Stimulated activated CD8-positive, alpha-beta memory T cell treated with anti-CD3 and anti-CD28 coated beads, Interleukin-12 subunit alpha, Interleukin-12 subunit beta, amount 100 ng/mL, for 24 hours (primary cell): ENCODE data around the gene CDKL2.

Source experiments
- DNase-seq: peaks from one replicate; pipeline ENCODE4 v3.0.0-alpha.2; 2020; ENCODE audit errors: extremely low read depth

The CDKL2 gene

DNA sequence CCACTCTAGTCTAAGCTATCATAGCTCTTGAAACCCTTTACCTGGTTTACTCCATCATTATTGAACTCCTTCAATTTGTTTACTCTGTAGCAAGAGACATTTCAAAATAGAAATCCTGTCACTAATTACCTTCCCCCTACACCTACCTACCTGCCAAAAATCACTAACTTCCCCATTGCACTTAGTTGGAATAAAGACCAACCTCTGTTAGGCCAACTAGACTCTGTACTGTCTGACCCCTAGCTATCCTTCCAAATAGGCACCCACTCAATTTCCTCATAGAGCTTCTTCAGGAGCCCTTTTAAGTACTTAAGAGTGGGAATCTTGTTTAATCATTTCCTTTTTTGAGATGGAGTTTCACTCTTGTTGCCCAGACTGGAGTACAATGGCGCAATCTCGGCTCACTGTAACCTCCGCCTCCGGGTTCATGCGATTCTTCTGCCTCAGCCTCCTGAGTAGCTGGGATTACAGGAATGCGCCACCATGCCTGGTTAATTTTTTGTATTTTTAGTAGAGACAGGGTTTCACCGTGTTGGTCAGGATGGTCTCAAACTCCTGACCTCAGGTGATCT lies 8.9 kb upstream of the CDKL2 start:
- DNase-seq = no peak

DNA sequence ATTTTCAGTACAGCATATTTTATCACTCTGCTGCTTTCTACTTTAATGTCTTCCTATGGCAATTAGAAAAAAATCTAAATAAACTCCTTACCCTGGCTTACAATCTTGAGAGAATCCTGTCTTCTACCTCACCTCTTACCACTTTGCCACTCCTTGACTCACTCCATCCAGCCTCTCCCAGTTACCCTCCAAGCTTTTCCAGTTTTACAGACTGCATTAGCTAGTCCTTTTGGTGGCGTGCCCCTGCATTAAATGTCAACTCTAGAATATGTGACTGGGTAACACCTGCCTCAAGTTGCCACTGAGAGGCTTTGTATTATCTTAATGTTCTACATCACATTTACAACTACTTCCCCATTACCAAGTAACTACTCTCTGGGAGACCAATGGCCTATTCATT lies 7.5 kb upstream of the CDKL2 start:
- no peak for DNase-seq

DNA sequence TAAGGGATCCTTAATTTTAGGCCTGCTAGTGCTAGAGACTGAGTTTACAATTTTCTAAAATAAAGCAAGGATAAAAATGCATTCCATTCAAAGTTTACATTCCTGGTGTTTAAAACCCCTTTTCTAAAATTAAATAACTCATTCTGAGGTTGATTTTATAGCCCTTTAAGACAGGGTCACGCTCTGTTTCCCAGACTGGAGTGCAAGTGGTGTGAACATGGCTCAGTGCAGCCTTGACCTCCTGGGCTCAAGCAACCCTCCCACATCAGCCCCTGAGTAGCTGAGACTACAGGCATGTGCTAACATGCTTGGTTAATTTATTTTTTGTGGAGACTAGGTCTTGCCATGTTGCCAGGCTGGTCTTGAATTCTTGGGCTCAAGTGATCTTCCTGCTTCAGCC lies 6.8 kb upstream of the CDKL2 start:
- DNase-seq = no peak

DNA sequence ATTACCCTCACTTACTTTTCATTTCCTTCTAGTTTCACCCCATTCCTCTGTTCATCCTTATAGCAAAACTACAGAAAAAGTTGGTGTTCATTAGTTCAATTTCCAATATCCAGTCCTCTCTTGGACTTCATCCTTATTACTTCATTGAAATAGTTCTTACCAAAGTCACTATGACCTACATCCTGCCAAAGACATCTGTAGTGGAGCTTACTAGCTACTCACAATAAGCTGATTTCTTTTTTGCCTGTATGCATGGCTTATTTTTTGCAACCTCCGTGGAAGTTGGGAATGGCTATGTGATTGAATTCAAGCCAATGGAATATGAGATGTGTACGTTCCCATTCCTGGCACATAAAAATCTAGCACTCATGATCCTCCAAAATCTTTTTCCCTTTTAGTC lies 4.6 kb upstream of the CDKL2 start:
- no peak for DNase-seq

DNA sequence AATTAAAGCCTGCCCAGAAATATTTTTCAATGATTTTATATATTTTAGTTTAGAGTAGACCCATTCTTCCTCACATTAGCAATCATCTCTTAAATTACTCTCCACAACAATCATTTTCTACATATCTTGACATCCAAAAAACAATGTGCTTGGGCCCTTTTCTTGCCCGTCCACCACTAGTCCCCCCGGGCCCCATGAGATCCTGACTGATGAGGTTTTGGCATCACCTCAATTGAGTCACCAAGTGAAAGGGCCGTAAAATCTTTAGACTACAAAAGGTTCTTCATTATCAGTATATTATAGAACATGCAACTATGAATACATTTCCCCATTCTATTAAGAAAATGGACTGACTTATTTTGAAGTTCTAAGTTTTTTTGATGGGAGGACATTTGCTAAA lies 4.0 kb upstream of the CDKL2 start:
- DNase-seq = no peak

DNA sequence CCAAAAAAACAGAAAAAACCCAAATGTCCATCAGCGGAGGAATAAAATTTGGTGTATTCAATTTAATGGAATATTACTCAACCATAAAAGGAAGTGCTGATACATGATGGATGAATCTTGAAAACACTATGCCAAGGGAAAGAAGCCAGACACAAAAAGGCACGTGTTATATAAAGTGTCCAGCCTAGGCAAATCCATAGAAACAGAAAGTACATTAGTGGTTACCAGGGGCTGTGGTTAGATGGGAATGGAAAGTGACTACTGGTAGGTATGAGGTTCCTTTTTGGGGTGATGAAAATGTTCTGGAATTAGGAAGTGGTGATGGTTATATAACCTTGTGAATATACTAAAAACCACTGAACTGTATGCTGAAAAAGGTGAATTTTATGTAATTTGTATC lies 3.5 kb upstream of the CDKL2 start:
- DNase-seq = no peak

DNA sequence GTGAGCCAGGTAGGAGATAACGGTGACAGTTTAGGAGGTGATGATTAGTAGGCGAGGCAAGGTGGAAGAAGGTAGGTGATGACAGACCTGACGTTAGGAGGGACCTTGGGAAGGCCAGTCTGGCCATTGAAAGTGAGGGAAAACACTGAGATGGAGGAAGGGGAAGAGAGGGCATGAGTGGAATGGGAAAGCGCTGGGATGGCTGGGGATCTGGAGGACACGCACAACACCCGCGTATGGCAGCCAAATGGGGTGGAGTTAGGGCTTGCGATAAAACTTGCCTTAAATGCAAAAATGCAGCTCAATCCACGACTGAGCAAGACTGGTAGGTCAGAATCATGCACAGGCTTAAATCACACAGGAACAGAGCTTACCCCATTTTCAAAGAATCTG lies 605 bp upstream of the CDKL2 start:
- DNase-seq = no peak

DNA sequence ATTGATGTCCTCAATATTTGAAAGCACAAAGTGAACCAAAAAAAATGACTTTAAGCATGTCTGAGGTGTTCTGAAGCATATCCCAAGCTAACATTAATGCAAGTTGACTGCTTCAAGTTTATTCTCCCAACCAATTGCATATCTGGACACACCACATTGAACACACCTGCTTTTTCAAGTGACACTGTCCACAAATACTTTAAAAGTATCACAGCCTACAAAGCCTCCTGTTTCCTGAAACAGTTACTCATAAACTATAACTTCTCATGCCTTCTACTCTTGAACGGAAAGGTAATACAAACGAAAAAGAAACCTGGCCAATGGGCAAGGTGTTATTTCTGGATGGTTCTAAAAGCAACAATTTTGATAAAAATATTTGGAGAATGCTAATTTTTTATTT lies 1.1 kb downstream of the CDKL2 start:
- no peak for DNase-seq

DNA sequence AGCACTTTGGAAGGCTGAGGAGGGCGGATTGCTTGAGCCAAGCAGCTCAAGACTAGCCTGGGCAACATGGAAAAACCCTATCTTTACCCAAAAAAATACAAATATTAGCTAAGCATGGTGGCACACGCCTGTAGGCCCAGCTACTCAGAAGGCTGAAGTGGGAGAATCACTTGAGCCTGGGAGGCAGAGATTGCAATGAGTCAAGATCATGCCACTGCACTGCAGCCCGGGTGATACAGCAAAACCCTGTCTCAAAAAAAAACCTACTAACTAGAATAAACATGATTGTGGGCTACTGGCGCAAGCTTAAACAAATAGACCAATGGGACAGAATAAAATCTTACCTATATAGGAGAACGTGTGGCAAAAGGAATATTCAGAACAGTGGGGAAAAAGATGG lies 7.3 kb downstream of the CDKL2 start:
- no peak for DNase-seq

DNA sequence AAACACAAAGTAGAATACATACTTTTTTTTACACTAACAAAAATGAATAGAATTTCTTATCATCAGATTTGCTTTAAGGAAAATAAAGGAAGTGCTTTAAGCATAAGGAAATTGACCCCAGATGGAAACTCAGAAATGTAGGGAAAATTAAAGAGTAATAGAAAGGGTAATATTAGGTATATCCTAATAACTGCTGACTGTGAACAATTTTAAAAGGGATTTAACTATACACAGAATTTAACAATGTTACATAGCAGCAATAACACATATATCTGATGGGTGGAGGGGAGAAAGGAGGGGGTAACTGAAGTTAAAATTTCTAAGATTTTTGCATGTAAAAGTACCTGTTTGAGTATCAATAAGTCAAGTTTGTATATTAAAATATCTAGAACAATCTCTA lies 8.6 kb downstream of the CDKL2 start:
- DNase-seq = no peak

DNA sequence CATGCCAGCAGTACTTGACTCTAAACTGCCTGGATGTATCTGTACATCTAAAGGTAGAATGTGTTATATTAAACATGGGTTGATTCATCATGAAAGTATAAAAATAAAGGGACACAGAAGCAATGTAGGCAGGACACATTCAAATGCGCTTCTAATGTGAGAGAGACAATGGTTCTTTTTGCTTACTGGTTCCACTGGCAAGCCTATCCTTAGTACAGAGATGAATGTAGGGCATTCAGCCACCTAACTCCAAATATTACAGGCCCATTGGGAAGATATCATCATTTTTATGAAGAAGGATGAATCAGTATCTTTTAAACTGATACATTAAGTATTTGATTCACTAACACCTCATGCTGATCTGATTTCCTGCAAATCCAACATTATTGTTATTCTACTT lies 18.0 kb downstream of the CDKL2 start:
- no peak for DNase-seq

DNA sequence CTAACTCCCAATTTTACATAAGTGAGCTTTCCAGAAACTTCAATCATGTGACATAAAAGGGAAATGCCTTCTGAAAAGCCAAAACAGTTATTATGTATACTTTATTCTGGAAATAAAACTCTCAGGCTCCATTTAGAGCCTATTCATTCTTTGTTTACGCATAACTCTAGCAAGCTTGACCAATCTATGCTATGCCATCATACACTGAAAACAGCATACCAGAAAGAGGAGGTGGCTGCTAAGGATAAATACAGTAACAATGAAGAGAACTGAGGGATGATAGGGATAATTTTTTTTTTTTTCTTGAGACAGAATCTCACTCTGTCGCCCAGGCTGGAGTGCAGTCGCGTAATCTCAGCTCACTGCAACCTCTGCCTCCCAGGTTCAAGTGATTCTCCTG lies 24.4 kb downstream of the CDKL2 start:
- DNase-seq = no peak

DNA sequence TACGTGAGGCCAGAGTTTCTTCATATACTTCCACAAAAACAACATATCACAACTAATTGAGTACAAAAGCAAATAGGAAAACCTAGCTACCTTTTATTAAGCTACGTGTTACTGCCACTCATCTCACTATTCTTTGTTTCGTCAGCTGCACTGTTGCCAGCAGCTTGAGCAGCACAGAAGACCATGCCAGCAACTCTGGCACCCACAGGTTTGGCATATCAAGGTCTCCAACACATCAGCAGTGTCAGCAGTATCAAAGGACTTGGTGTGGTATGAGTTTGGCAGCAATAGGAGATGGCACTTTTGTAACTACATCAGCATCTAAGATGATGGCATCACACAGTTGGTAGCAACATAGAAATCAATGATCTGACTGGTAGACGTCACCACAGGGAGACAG lies 30.7 kb downstream of the CDKL2 start:
- DNase-seq = no peak

DNA sequence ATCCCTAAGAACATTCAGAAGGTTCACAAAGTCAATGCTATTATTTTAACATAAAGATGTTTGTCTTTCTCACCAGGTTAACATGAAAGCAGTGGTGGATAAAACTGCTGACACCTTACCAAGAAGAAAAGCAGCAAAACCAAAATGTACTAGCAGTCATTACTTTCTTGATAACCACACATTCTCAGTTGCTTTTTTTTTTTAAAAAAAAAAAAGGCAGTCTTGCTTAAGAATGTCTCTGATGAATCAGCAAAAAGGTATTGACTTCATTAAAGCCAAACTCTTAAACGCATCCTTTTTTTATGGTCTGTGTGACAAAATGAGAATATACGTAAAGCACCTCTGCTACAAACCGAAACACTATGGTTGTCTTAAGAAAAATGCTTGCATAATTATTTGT lies 31.9 kb downstream of the CDKL2 start:
- no peak for DNase-seq

DNA sequence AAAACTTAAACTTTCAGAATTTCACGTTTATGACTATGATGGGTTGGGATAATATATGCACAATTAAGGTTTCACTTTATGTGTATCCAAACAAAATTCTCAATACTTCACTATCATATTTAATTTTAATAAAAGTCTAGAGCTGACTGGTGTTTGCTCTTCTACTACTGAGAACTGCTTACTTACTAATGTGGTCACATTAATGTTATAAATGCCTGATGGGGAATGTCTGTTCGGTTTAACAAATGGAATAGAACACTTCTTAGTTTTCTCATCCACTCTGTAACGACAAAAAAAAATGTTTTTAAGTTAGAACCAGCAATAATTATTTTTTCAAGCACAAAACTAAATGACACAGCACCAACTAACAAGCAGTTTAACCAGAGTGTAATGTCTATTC lies 34.3 kb downstream of the CDKL2 start:
- no peak for DNase-seq

DNA sequence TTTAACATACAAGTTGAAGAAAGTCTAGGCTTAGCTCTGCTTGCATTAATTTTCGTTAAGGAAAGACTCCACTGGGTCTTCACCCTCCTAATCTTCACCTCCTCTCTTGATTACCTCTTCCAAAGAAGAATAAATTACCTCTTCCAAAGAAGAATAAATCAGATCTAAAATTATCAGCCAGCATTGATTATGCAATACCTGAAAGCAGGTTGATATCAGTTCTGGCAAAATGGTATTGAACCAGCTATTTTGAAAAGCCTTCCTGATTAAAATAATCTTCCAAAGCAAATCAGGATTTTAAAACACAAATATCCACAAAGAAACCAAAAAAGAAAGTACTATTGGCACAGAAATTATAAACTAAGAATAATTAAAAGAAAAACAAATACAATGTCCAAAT lies 36.9 kb downstream of the CDKL2 start:
- DNase-seq = no peak

DNA sequence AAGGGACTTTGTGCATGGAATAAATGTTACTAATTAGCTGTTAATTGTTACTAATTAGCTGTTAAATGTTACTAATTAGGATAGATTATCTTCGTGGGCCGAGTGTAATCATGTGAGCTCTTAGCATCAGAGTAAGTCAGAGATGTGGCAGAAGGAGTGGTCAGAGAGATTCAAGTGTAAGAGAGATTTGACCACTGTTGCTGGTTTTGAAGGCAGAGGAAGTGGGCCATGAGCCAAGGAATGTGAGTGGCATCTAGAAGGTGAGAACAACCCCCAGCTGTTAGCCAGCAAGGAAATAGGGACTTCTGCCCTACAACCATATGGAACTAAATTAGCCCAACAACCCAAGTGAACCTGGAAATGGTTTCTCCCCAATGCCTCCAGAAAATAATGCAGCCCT lies 46.3 kb downstream of the CDKL2 start:
- no peak for DNase-seq

DNA sequence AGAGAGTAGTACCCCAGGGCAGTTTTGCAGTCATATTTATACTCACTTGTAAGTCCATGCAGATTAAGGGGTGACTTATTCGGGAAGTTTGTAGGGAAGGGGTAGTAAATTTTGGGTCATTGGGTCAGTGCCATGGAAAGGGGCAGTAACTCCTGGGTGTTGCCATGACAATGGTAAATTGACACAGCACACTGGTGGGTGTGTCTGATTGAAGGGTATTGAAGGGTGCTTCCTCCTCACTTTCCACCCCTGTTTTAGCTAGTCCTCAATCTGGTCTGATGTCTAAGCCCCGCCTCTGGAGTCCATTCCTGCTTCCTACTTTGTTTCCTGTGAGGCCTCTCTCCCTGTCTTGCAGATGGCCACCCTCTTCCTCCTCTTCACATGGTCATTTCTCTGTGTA lies 62.6 kb downstream of the CDKL2 start:
- DNase-seq = no peak

DNA sequence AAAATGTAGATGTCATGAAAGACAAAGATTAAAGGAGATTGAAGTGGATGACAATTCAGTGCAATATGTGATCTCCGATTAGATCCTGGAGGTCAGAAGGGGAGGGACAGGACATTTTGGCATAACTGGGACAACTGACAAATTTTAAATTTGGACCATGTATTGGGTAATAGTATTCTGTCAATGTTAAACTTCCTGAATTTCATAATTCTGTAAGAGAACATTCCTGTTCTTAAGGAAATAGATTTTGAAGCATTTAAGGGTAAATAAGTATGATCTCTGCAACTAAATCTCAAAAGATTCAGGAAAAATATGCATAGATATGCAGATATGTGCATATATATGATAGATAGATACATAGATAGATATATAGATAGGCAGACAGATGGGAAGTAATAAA lies 63.4 kb downstream of the CDKL2 start:
- DNase-seq = no peak

DNA sequence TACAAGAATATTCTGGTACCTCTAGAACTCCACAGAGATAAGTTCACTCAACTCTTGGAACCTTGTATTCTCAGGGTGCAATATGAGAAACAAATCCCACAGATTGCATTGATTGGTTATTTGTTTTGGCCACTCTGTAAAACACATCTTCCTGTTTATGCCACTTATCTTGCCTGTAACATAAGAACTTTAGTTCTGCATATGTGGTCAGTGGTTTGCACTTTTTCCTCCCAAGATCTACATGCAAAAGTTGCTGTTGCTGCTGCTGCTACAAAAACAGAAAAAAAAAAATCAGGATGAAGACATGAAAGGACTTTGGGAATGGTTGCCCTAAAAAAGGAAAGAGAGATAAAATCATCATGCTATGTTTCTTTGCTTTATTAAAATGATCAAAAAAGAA lies 64.8 kb downstream of the CDKL2 start:
- no peak for DNase-seq

DNA sequence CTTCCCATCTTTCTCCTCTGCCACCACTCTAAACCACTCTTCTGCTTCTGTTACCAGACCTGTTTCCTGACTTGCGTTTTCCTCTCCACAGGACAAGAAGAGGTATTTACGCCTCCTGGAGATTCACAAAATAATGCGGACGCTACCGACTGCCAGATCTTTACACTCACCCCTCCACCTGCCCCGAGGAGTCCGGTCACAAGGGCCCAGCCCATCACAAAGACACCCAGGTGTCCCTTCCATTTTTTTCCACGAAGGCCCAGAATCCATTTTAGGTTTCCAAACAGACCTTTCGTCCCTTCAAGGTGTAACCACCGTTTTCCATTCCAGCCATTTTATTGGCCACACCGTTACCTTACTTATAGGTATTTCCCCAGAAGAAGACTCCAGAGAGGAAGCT lies 66.3 kb downstream of the CDKL2 start:
- no peak for DNase-seq

DNA sequence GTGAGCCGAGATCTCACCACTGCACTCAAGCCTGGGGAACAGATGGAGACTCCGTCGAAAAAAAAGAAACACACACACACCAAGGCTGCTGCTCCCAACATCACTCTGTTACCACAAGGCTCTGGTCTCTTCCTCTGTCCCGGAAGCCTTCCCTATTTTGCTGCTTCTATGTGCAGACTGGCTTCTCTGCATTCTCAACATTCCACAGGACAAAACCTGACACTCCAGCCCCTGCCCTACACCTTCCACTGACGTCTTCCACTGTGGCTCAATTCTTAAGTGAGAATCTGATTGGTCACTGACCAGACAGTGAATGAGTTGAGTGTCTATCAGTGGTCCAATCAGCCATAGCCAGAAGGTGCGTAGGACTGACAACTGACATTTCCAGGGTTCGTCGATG lies 68.5 kb downstream of the CDKL2 start:
- no peak for DNase-seq

DNA sequence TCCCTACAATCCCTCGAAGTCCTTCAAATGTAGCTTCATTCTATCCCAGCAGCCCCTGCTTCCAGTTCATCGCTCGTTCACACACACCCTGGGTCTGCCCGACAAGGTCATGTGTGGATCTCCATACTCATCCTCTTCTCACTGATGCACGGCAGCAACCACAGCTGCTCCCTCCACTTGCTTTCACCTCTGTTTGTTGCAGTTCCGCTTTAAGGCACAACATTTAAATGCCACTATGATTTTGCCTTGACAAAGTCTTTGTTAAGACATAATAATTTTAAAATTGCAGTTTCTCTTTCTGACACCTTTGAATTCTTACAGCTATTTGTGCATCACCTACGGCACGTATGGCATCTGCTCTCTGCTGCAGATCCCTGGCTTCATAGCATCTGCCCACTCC lies 72.6 kb downstream of the CDKL2 start:
- DNase-seq = no peak

DNA sequence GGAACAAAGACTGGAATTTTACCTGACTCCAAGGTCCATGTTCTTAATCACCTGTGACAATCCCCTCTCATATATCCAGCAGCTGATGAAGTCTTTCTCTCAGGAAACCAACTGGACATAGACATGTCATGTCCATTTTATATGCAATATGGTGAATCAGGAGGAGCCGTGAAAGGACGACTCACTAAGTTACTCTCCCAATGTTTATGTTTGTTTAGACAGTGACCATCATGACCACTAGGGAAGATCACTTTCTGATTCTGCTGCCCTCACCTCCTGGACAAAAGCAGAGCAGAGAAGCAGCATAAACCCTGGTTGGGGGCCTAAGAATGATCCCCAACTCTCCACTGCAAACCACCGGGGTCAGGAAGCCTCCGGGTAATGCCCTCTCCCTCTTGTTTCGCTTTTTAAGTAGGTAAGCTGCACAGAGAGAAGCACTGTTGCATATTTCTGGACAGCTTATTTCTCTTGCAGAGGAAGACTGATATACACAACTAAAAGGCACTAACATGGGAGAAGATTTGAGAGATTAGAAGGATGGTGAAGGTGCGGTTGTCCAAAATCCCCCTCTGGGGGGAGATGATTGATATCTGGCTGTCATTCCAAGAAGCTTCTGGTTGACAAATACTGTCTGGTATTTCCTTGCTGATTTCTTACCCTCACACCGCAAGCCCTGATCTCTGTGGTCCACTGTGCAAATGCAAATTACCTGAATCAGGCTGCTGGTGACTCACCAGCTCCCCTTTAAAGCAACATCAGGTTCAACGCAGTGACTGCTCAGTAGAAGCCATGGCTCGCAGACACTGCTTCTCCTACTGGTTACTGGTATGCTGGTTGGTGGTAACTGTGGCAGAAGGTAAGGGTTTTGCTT lies 74.8 kb downstream of the CDKL2 start, which contains the start of gene ODAPH:
Gene ODAPH, plus strand, starts transcription at position 773 of the 871 bp plus-strand sequence. Its CDS starts 17 bp downstream, at position 790.
- peak; percentile 8 for DNase-seq
